PFSK-1 (cell line): ENCODE data around the gene RHOT2.

Source experiments
- FOXP2 ChIP-seq: optimal IDR thresholded peaks from 2 replicates; pipeline ENCODE3; 2011; ENCODE audit warnings: borderline replicate concordance, control low read depth, inconsistent platforms; ENCODE audit not compliant: insufficient read depth; ENCODE audit errors: extremely low read length, extremely low read depth
- POLR2AphosphoS5 ChIP-seq: IDR thresholded peaks from 2 replicates; pipeline ENCODE4 v1.6.1; 2012; ENCODE audit warnings: low read depth, mild to moderate bottlenecking, control low read depth, low read length, moderate library complexity
- SIN3A ChIP-seq: IDR thresholded peaks from 2 replicates; pipeline ENCODE4 v1.6.1; 2012; ENCODE audit warnings: mild to moderate bottlenecking, low read length, moderate library complexity, borderline replicate concordance; ENCODE audit not compliant: insufficient read depth
- TAF1 ChIP-seq: IDR thresholded peaks from 2 replicates; pipeline ENCODE4 v1.6.1; 2012; ENCODE audit warnings: low read length, control low read depth, borderline replicate concordance; ENCODE audit not compliant: insufficient read depth
- TF ChIP-seq, protein P1 (sequence below), 2 experiments: IDR thresholded peaks; 2 replicates each; pipeline versions ENCODE4 v1.6.1 to v1.8.0; 2011 to 2012; ENCODE audit warnings: low read depth in 2 of 2, low read length in 2 of 2, control low read depth in 1 of 2, inconsistent platforms in 1 of 2, mild to moderate bottlenecking in 1 of 2, moderate library complexity in 1 of 2; ENCODE audit not compliant: insufficient read depth in 1 of 2

RHOT2 gene

DNA sequence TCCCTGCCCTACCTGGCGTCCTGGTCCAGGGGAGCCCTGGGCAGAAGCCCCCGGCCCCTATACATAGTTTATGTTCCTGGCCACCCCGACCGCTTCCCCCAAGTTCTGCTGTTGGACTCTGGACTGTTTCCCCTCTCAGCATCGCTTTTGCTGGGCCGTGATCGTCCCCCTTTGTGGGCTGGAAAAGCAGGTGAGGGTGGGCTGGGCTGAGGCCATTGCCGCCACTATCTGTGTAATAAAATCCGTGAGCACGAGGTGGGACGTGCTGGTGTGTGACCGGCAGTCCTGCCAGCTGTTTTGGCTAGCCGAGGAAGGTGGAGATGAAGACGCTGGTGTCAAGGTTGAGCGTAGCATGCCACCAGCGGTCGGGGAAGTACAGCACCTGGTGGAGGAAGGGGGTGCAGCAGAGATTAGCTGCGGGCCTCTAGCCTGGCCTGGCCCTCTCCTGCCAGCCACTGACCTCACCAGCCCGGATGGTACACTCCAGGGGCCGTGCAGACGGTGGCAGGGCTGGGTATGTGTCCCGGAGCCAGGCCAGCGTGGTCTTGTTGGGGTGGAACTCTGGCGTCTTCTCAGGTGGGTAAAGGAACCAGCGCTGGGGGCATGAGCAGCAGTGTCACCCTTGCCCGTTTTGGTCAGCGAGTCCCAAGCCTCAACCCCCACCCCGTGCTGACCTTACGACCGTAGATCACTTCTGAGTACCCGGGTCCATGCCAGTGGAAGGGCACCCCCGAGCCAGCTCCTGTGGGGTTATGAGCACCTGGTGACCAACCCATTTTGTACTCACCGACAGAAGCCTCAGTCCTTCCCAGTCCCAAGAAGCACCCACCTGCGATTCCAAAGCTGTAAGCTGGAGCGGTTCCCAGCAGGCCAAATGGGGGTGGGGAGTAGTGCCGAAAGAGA, 14.8 kb downstream of the RHOT2 start:
- TF ChIP-seq POLR2AphosphoS5 (no peak), TAF1 (no peak), SIN3A (no peak), FOXP2 (no peak)
- TF ChIP-seq, protein P1, sequence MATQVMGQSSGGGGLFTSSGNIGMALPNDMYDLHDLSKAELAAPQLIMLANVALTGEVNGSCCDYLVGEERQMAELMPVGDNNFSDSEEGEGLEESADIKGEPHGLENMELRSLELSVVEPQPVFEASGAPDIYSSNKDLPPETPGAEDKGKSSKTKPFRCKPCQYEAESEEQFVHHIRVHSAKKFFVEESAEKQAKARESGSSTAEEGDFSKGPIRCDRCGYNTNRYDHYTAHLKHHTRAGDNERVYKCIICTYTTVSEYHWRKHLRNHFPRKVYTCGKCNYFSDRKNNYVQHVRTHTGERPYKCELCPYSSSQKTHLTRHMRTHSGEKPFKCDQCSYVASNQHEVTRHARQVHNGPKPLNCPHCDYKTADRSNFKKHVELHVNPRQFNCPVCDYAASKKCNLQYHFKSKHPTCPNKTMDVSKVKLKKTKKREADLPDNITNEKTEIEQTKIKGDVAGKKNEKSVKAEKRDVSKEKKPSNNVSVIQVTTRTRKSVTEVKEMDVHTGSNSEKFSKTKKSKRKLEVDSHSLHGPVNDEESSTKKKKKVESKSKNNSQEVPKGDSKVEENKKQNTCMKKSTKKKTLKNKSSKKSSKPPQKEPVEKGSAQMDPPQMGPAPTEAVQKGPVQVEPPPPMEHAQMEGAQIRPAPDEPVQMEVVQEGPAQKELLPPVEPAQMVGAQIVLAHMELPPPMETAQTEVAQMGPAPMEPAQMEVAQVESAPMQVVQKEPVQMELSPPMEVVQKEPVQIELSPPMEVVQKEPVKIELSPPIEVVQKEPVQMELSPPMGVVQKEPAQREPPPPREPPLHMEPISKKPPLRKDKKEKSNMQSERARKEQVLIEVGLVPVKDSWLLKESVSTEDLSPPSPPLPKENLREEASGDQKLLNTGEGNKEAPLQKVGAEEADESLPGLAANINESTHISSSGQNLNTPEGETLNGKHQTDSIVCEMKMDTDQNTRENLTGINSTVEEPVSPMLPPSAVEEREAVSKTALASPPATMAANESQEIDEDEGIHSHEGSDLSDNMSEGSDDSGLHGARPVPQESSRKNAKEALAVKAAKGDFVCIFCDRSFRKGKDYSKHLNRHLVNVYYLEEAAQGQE (IDR thresholded peaks at IDR 0.05; ENCODE audit: insufficient read depth in 1 of 2, low read depth in 2 of 2, low read length in 2 of 2), result no peak

DNA sequence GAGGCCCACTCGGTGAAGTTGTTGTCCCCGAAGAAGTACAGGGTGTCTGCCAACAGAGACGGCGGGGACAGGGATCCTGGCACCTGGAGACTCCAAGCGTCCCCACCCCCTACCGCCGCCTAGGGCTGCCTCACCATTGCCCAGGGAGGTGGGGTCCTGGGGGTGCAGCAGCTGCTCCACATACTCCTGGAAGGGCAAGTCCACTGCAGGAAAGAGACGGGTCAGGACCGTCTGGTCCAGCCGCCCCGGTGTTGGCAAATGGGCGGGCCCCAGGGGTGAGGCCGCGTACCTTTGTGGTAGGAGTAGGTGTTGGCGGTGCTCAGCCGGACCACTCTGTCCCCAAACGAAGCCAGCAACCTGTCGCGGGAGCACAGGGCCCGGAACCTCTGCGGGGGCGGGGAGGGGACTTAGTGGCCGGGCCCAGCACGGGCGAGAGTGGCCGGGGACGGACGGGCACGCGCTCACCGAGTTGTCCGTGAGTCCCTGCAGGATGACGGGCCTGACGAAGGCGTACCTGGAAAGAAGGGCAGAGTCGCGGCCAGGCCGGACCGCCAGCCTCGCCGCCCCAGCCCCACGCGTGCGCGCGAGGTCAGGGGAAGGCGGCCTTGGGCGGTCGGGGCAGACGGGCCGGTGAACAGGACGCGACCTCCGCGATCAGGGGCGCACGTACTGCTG, 15.6 kb downstream of the RHOT2 start:
- TF ChIP-seq POLR2AphosphoS5 (no peak), FOXP2 (no peak), TAF1 (no peak), SIN3A (no peak)
- TF ChIP-seq, protein P1 (IDR thresholded peaks at IDR 0.05; ENCODE audit: insufficient read depth in 1 of 2, low read depth in 2 of 2, low read length in 2 of 2), result no peak

DNA sequence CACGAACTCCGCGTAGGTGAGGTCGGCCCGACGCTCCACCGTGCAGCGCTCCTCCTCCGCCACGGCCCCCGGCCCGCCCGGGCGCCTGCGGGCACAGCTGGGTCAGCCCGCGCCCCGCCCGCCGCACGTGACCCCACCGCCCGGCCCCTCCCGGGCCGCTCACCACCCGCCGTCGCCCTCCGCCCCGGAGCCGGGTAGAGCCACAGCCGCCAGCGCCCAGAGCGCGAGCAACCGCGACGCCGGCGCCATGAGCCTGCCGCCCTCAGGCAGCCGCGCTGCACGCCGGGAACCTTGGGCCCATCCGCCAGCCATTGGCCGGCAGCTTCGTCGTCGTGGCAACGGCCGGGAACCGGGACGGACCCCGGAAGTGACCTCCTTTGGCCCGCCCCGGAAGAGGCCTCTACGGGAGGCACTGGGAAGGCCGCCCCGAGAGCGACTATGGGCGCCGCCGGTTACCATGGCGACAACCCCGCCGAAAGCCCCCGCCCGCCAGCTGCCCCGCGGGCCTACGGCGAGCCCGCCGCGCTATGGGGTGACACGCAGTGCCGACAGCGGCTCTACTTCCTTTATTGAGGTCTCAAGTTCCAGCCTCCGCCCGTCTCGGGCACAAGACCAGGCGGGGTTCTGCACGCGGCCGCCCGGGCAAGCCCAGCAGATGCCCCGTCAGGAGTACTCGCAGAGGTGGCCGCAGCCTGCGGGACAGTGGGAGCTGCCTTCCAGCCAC, 16.3 kb downstream of the RHOT2 start, which contains the start of gene JMJD8:
Gene JMJD8 (minus strand): TSS at position 264 of the 724 bp plus-strand sequence. CDS start 15 bp downstream, at position 249.
- no peak for TF ChIP-seq TAF1
- TF ChIP-seq, protein P1 (IDR thresholded peaks at IDR 0.05; ENCODE audit: insufficient read depth in 1 of 2, low read depth in 2 of 2, low read length in 2 of 2), result no peak
- no peak for TF ChIP-seq SIN3A
- no peak for TF ChIP-seq FOXP2
- no peak for TF ChIP-seq POLR2AphosphoS5

DNA sequence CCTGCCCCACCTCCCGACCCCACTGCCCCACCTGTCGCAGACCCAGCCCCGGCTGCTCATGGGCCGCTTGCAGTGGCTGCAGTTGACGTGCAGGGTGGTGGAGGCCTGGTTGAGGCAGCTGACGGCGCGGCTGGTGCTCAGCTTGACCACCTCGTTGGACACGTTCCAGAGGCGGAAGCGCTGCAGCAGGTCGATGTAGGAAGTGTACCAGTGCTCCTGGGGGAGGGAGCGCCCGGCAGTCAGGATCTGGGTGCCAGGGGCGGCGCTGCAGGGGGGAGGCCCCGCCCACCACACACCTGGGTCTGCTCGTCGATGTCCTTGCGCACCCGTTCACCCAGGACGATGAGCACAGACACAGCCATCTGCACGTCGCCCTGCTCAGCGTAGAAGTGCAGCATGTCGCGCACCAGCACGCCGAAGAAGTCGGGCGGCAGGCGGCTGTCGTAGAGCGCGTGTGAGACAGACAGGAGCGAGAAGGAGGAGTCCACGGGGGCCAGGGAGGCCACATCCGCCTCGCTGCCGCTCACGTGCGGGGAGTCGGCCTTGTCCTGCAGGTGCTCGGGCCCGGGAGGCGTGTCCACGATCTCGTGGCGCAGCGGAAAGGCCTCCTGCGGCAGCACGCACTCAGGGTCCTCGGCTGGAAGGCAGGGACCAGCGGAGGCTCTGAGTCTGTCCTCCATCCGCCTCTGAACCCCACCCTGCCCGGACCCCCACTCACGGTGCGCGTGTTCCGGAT, 17.2 kb downstream of the RHOT2 start:
- TF ChIP-seq, protein P1 (IDR thresholded peaks at IDR 0.05; ENCODE audit: insufficient read depth in 1 of 2, low read depth in 2 of 2, low read length in 2 of 2), result no peak
- TF ChIP-seq FOXP2 (no peak), POLR2AphosphoS5 (no peak), SIN3A (no peak), TAF1 (no peak)
